Glutamatergic neuron (in vitro differentiated cells): ENCODE results near the gene CROCC. TPM values are rescaled to one million over a fixed set of nuclear protein-coding genes. Genes with fewer than 3 reads are reported as not detected.
"Not testable (repeated sequence)": the region's sequence is repeated elsewhere in the genome, so short reads cannot be mapped to it uniquely, and the experiment has no call there.

Source experiments
- DNase-seq: peaks from one replicate; pipeline ENCODE4 v3.0.0; 2022
- H3K27ac Mint-ChIP-seq: one replicate; pipeline ENCODE4 v1.8.0; 2020; ENCODE audit warnings: mild to moderate bottlenecking, mixed read lengths, inconsistent platforms; ENCODE audit not compliant: unreplicated experiment
- H3K27me3 Mint-ChIP-seq: one replicate; pipeline ENCODE4 v1.8.0; 2020; ENCODE audit warnings: mild to moderate bottlenecking, moderate library complexity, mixed read lengths, inconsistent platforms; ENCODE audit not compliant: unreplicated experiment
- H3K36me3 Mint-ChIP-seq: one replicate; pipeline ENCODE4 v1.8.0; 2020; ENCODE audit warnings: mild to moderate bottlenecking, mixed read lengths, inconsistent platforms; ENCODE audit not compliant: unreplicated experiment
- H3K4me1 Mint-ChIP-seq: one replicate; pipeline ENCODE4 v1.8.0; 2020; ENCODE audit warnings: mild to moderate bottlenecking, low read depth, mixed read lengths, inconsistent platforms; ENCODE audit not compliant: unreplicated experiment
- H3K4me3 Mint-ChIP-seq: one replicate; pipeline ENCODE4 v1.8.0; 2020; ENCODE audit warnings: mild to moderate bottlenecking, mixed read lengths, inconsistent platforms; ENCODE audit not compliant: unreplicated experiment
- H3K9me3 Mint-ChIP-seq: one replicate; pipeline ENCODE4 v1.8.0; 2020; ENCODE audit warnings: mild to moderate bottlenecking, moderate library complexity, mixed read lengths, inconsistent platforms; ENCODE audit not compliant: unreplicated experiment
- long read RNA-seq: library from polyadenylated mRNA; unstranded; transcript quantifications from one replicate; pipeline ENCODE4 v2.0.0, GENCODE V29; 2020; ENCODE audit not compliant: unreplicated experiment
- total RNA-seq: library from RNA; stranded (reverse); fragmentation: NEBNext Ultra II Directional; extraction: Animal tissue kit (Norgen Biotek cat#: 25700); gene quantifications from one replicate; pipeline ENCODE4 v1.2.1, GENCODE V29; 2021; ENCODE audit not compliant: unreplicated experiment
- TF ChIP-seq, protein P1 (sequence below): fragments of 200-600 bp; sonication (generic); IDR thresholded peaks from one replicate; pipeline ENCODE4 v1.5.0; 2021; ENCODE audit not compliant: partially characterized antibody, unreplicated experiment

CROCC gene, protein sequence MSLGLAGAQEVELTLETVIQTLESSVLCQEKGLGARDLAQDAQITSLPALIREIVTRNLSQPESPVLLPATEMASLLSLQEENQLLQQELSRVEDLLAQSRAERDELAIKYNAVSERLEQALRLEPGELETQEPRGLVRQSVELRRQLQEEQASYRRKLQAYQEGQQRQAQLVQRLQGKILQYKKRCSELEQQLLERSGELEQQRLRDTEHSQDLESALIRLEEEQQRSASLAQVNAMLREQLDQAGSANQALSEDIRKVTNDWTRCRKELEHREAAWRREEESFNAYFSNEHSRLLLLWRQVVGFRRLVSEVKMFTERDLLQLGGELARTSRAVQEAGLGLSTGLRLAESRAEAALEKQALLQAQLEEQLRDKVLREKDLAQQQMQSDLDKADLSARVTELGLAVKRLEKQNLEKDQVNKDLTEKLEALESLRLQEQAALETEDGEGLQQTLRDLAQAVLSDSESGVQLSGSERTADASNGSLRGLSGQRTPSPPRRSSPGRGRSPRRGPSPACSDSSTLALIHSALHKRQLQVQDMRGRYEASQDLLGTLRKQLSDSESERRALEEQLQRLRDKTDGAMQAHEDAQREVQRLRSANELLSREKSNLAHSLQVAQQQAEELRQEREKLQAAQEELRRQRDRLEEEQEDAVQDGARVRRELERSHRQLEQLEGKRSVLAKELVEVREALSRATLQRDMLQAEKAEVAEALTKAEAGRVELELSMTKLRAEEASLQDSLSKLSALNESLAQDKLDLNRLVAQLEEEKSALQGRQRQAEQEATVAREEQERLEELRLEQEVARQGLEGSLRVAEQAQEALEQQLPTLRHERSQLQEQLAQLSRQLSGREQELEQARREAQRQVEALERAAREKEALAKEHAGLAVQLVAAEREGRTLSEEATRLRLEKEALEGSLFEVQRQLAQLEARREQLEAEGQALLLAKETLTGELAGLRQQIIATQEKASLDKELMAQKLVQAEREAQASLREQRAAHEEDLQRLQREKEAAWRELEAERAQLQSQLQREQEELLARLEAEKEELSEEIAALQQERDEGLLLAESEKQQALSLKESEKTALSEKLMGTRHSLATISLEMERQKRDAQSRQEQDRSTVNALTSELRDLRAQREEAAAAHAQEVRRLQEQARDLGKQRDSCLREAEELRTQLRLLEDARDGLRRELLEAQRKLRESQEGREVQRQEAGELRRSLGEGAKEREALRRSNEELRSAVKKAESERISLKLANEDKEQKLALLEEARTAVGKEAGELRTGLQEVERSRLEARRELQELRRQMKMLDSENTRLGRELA (N-terminal part only)
- 50.9 TPM for total RNA-seq
- long read RNA-seq, partial matches to known transcripts = 2 of 3 reads
- long read RNA-seq, other reads (novel, unspliced or antisense) = 1 of 3 reads

DNA sequence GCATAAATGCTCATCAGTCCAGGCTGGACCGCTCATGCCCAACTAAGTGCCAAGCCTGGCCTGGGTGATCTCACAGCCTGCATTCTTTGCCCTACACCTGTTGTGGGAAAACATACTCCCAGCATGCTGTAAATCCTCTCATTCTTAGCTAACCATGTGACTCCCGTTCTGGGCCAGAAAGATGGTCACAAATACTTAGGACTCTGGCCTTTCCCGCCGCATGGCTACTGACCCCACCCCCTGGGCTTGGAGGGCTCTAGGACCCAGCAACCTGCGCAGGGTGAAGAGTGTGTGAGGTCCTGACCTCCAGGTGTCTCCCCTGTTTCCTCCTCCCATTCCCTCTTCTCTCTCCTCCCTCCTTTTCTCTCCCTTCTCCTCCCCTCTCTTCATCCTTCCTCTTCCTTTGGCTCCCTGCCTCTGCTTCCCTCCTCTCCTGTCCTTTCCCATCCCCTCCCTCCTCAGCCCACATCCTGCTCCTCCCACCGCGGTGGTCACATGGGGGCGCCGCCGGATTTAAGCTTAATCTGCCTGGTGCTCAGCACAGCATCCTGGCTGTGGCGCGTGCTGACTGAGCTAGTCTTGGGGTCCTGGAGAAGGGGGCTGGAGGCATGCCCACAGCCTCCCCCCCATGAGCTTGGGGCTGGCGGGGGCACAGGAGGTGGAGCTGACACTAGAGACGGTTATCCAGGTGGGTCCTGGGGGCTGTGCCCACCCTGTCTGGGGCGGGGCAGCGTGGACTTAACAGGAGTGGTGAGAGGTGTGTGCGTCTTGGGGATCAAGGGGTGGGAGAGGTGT lies at the start of gene CROCC:
TSS of gene CROCC (plus strand) at position 541 of the 795 bp plus-strand sequence. CDS start at position 629, 88 bp downstream.
- H3K27ac Mint-ChIP-seq = peak within 1 kb of the TSS; percentile 38
- TF ChIP-seq, protein P1, sequence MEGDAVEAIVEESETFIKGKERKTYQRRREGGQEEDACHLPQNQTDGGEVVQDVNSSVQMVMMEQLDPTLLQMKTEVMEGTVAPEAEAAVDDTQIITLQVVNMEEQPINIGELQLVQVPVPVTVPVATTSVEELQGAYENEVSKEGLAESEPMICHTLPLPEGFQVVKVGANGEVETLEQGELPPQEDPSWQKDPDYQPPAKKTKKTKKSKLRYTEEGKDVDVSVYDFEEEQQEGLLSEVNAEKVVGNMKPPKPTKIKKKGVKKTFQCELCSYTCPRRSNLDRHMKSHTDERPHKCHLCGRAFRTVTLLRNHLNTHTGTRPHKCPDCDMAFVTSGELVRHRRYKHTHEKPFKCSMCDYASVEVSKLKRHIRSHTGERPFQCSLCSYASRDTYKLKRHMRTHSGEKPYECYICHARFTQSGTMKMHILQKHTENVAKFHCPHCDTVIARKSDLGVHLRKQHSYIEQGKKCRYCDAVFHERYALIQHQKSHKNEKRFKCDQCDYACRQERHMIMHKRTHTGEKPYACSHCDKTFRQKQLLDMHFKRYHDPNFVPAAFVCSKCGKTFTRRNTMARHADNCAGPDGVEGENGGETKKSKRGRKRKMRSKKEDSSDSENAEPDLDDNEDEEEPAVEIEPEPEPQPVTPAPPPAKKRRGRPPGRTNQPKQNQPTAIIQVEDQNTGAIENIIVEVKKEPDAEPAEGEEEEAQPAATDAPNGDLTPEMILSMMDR = no peak

DNA sequence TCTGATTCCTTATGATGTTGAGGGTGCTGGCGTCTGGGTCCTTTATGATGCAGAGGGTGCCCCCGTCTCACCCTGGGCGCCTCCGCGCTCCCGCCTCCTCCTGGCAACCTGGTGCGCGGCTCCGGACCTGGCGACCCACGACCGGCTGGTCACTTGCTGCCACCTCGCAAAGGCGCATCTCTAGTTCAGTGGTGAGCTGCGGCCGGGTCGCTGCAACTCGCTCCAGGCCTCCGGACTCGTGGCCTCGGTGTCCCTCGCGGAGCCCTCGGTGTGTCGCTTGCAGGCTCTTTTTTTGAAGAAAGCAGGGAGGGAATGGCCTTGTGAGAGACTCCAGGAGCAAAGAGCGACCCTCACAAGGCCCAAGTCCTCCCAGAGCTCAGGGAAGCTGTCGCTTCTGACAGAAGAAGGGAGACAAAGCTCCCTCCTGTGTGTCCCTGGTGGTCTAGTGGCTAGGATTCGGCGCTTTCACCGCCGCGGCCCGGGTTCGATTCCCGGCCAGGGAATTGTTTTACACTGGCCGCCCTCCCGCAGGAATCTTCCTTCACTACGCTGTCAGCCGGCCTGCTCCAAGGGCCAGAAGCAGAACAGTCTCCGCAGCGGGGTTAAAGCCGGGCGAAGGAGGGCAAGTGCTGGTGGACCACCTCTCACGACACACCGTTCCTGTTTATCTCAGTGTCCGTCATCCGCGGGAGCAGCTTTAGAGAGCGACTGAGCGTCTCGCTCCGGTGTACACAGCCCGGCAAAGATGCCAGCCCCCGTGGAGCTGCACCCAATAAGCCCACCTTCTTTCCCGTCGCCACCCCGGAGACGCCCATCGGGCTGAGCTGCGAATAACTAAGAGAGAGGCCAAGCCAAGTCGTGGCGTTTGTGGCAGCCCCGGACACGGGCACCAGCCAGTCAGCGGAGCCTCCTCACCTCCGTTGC lies 49.3 kb upstream of the CROCC start:
- peaks cover 16% of the 10 kb centered on the region for H3K27me3 Mint-ChIP-seq
- not testable (repeated sequence) for H3K36me3 Mint-ChIP-seq
- peak; percentile 74 for DNase-seq
- H3K4me3 Mint-ChIP-seq = peak overlapping the region; percentile 90
- H3K27ac Mint-ChIP-seq = peak overlapping the region; percentile 55
- H3K4me1 Mint-ChIP-seq = peaks cover 19% of the 10 kb centered on the region
- H3K9me3 Mint-ChIP-seq = peaks cover 13% of the 10 kb centered on the region

More for the DNA sequence above, at the start of gene CROCC:
- Mint-ChIP-seq H3K27me3 (peaks cover 22% of the 10 kb centered on the region), H3K36me3 (no peaks in the 10 kb centered on the region), H3K9me3 (peaks cover 13% of the 10 kb centered on the region), H3K4me3 (peak within 1 kb of the TSS; percentile 81), H3K4me1 (peaks cover 15% of the 10 kb centered on the region)
- peak; percentile 91 for DNase-seq

DNA sequence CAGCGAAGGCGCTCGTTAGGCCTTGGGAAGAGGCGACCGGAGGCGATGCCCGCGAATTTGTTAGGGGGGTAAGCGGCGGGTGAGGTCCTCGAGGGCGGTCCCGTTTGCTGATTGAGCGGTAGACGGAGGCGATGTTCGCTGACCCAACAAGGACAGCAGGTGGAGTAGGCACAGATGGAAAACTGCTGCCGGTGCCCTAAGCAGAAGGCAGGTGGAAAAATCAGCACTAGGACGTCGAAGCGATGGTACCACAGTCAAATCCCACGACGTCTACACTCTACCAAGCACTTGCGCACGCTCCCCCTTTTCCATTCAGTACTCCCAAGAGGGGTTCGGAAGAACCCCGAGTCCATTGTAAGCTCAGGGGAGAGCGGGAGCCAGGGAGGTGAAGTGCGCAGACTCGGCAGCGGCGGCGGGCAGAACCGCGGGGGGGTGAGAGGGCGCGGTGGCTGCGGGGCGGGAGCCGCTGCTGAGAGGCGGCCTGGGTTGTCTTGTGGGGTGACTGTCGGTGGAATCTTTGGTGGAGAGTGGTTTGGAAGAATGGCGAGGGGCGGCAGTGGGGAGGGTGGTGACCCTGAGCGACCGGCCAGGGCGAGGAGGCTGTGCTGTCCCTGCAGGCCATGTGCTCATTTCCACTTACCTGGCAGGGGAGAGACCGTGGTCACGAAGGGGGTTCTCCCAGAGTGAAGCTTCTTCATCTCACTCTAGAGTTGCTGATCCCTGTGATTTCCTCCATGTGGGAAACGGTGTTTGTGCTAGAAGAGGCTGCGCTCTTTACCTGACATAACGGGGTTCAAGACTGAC lies 48.5 kb upstream of the CROCC start:
- peaks cover 19% of the 10 kb centered on the region for H3K4me1 Mint-ChIP-seq
- peaks cover 16% of the 10 kb centered on the region for H3K27me3 Mint-ChIP-seq
- H3K4me3 Mint-ChIP-seq = peak overlapping the region; percentile 90
- H3K27ac Mint-ChIP-seq = peak overlapping the region; percentile 53
- not testable (repeated sequence) for H3K36me3 Mint-ChIP-seq
- DNase-seq = peak; percentile 76
- H3K9me3 Mint-ChIP-seq = peaks cover 13% of the 10 kb centered on the region

DNA sequence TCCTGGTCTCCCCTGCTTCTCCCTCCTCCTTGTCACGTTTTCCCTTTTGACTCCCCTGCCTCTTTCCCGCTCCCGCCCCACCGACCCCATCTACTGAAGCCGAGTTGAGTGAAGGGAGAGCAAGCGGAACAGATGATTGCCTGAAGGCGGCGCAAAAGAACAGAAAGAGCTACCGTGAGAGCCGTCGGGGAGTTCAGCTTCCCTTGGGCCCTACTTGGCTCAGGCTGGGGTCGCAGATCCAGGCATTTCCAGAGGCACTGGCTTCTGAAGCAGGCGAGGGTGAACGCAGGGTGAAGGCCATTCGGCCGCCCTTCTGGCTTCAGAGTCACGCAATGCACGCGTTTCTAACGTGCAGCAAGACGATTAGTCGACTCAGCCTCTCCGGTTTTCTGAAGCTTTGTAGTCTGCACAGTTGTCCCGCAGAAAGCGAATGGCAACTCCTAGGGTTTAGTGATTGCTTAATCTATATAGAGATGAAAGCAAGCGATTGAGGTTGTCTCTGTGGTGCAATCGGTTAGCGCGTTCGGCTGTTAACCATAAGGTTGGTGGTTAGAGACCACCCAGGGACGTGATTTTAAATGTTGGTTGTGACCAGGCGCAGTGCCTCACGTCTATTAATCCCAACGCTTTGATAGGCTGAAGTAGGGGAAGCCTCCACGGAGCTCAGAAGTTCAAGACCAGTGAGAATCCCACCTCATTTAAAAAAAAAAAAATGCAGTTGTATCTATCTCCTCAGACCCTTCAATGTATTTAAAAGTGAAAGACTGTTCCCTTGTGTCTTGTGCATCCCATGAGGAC lies 46.6 kb upstream of the CROCC start:
- Mint-ChIP-seq H3K9me3 (peaks cover 13% of the 10 kb centered on the region), H3K4me1 (peaks cover 13% of the 10 kb centered on the region), H3K27me3 (peaks cover 16% of the 10 kb centered on the region)
- H3K4me3 Mint-ChIP-seq, DNase-seq, H3K27ac Mint-ChIP-seq, H3K36me3 Mint-ChIP-seq: not testable (repeated sequence)

DNA sequence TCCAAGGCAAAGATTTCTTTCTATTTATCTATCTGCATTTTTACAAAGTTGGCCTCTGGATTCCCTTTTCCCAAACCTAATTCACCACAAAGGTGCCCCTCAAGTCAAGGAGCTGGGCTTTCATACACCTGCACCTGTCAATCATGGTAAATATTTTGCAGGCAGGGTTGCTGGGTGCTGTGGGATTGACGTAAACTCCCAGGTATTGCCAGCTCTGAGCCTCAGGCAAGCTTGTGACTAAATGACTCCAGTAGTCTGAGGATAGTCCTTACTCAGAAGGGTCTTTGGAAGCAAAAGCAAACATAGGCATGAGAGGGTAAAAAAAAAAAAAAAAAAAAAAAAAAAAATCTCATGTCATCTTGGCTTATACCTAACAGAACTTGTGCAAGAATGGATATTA lies 40.0 kb upstream of the CROCC start:
- H3K27me3 Mint-ChIP-seq, DNase-seq, H3K36me3 Mint-ChIP-seq, H3K4me3 Mint-ChIP-seq, H3K9me3 Mint-ChIP-seq, H3K27ac Mint-ChIP-seq, H3K4me1 Mint-ChIP-seq: not testable (repeated sequence)
